NCI-H82 treated with DMSO at 0.1 percent for 48 hours (cell line): Measurements from ENCODE around the gene PRKN.

Experiments used
- DNase-seq: peaks from one replicate; lab custom pipeline; 2025; ENCODE audit not compliant: unreplicated experiment; lab: John Stamatoyannopoulos, UW

Gene PRKN

GRCh38 chr6:161486361-161487216, 1241.0 kb downstream of the PRKN start:
- no peak for DNase-seq

DNA sequence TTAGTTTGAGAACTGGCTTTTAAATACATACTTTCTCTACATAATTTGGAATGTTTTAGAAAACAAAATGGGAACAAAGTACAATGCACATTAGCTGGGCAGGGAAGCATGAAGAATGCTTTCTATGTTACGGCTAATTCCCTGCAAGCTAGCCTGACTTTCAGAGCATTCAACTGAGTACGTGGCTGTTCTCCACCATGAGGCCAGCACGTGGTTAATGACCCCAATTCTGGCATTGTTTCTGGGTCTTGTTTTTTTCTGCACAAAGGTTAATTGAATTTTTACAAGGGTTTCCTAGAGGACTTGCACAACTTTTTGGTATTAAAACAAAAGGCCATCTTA, 1245.1 kb downstream of the PRKN start:
- no peak for DNase-seq

DNA sequence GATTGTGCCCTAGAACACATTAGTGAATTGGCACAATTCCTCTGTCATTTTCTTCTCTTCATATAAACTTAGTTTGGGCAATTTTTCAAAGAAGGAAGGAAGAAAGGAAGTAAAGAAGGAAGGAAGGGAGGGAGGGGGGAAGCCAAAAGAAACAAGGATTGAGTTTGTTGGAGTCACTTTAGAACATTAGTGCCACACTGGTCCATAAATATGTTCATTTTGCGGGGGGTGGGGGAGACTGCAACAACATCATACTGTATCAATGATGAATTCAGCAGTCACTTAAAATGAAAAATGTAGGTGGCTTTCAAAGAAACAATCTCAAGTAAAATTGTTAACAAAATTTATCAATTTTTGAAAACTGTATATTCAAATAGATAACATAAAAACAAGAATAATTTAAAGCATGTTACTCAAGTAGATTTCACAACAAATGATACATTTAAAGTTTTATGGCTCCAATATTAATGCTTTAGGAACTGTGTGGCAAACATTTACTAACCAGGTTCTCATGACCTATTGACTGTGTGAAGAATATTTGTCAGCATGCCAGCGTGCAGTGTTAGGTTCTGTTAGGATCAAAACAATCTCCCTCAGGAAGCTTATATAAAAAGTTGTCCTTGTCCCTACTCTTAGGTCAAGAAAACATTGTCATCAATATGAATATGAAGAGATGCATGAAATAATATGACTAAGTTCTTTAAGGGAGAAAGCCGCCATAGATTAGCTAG, 1245.6 kb downstream of the PRKN start:
- DNase-seq = no peak

- DNase-seq = no peak
Measured at GRCh38 chr6:161480421-161481155, 1247.0 kb downstream of the PRKN start.

DNA sequence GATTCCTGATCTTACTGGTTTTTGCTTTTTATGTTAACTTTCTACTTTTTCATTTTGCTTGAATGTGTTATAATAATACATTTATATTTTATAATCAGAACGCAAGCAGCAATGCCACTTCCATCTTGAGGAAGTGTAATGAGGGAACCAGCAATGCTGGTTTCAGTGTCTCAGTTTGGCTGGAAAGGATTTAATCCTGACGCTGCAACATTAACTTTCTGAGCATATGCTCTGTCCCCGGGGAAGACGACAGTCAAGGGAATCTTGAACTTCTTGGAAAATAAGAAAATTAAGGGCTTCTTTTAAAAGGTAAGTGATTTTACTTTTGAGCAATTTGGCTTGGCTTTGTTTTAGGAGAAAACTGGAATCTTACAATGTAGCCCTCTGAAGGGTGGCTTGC, 1248.2 kb downstream of the PRKN start:
- DNase-seq = no peak

- no peak for DNase-seq
Measured at GRCh38 chr6:161477876-161478425, 1249.6 kb downstream of the PRKN start.

DNA sequence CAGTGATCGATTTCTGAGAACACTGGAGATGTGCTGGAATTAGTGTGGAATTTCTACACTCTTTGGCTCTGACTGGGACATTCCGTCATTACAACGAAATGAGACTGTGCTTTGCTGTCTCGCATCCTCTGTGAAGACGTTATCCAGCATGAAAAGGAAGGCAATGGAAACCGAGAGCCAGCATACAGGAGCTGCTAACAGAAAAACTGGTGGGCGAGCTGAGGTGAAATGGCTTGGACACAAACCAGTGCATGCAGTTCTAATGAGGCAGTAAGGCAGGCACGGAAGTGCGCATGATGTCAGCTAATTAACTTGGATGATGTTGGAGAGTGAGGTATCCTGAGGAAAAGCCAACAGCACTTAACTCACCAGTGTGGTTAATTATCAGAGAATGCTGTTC, 1250.9 kb downstream of the PRKN start:
- no peak for DNase-seq

GRCh38 chr6:161465403-161465802, 1262.2 kb downstream of the PRKN start:
- DNase-seq = no peak

DNA sequence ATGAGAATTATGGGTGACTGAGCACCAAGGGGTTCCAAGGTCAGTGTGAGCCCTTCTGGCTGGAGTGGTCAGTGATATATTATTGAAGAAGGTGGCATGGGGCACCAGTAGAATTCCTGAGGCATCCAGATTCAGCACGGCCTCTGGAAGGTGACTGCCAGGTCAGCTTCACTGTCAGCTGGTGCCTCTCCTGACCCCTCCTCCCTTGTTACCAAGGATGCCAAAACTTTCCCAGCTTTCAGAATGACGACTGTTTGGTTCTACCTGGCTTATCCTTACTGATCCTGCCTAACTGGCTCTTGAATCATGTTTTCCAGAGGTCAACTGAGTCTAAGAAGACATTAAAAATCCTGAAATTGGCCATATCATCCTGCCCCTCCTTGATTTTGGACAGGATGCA, 1264.5 kb downstream of the PRKN start:
- no peak for DNase-seq

DNA sequence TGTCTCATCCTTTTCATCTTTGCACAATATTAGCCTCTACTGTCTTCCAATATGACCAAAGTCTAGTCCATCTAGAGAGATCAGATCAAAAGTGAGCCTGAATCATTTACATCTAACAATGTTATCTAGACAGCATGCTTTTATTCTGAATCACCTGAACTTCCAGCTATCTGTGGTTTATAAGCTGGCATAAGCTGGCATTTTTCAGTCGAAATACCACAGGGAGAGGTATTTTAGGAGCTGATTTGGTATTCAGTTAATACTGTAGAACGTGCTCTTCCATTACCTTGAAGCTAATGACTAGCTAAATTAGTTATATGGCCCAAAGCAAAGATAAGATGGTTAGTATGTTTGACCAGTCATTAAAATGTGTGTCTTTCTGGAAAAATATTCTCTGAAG, 1265.4 kb downstream of the PRKN start:
- DNase-seq = no peak

DNA sequence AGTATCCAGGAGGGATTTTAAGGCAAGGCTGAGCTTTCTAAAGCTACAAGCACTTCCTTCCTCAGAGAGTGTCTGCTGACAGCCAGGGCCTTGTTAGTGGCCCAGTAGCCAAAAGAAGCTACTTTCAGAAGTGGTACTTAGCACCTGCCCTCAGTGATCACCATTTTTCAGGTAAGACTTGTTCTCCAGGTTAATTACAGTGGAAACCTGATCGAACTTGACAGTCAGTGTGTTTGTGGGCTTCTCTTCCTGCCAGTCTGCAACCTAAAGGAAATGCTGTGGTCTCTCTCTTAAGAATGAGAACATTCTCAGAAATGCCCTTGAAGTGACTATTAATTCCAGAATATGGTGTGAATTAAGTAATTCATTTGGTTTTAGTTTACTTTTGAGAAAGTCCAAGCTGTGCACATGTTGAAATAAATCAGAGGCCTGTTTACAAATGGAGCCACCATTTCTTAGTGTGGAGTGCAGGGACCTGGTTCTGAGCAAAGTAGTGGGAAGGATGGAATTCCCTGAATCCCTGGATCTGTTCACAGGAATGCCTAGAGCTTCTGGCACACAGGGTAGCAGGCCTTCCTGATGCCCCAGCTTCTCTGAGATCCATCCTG, 1268.5 kb downstream of the PRKN start:
- no peak for DNase-seq

- DNase-seq = no peak
Measured at GRCh38 chr6:161458201-161458951, 1269.2 kb downstream of the PRKN start.

- DNase-seq = no peak
Measured at GRCh38 chr6:161455848-161456247, 1271.7 kb downstream of the PRKN start.

GRCh38 chr6:161453558-161453957, 1274.0 kb downstream of the PRKN start:
- DNase-seq = no peak

DNA sequence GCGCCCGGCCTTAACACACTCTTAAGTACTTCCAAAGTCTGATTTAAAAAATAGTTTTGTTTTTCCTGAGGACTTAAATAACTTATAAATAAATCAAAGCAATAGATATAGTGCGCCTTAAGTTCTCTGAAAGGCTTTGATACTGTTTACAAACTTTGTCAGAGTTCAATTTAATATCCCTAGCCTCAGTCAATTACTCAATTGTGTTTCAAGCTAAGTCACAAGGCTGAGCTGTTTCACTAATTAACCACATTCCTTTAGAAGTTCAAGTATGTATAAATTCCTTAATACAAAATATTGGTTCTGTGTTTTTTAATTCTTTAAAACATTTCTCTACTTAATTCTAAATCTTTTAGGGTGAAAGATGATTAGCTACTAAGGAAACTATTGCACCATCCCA, 1275.3 kb downstream of the PRKN start:
- DNase-seq = no peak

DNA sequence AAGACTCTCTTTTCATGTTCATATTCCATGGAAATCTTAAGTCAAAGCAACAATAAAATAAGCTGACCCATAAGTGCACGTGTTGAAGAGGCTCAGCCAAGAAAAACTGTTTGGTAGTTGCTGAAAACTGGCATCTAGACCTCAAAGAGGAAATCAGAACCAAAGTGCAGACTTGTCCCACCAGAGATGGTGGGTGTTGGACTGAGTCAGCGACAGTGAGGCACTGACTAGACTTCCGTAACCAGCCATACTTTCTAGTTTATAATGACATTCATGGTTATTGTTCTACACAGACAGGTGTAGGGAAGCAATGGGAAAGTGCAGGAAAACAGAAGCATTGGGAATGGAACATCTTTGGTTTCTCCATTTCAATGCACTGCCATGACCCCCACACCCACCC, 1278.0 kb downstream of the PRKN start:
- no peak for DNase-seq

- DNase-seq = no peak
Measured at GRCh38 chr6:161446949-161447348, 1280.6 kb downstream of the PRKN start.

DNA sequence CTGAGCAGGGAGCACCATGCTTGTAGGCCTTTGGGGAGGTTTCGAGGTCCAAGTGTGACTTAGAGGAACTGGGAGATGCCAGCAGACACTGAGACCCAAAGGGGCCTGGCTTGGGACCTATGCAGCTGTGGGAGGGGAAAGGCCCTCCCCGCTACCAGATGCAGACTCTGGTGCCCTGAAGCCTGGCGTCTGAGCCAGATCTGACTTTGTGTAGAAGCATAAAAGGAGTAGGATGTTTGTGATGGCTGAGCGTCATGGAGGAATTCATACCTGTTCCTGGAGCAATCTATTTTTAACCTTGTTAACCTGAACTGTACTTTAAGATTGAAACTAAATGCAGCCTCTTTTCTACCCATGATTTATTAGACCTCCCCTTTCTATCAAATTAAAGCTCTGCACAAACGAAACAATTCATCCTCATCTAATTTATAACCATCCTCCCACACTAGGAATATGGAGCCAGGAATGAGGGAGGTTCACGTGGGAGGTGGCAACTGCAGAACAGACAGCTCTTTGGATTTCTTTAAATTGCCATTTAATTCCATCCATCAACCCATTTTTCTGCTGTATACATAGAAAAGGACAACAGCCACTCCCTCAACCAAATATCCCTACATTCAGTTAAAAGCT, 1281.2 kb downstream of the PRKN start:
- DNase-seq = no peak

- DNase-seq = no peak
Measured at GRCh38 chr6:161445021-161445799, 1282.4 kb downstream of the PRKN start.
